SU-DHL-6 (cell line): Measurements from ENCODE around the gene DNASE1L2.

Experiments
- EZH2phosphoT487 ChIP-seq: fragments of 200-600 bp; sonication (generic), shearing (Covaris generic); conservative IDR thresholded peaks from 2 replicates; pipeline ENCODE4 v1.6.1; 2018; ENCODE audit warnings: mild to moderate bottlenecking, antibody characterized with exemption, low read length, moderate library complexity, mixed read lengths
- TF ChIP-seq, protein P1 (sequence below): fragments of 200-600 bp; sonication (generic); IDR thresholded peaks from one replicate; pipeline ENCODE4 v1.5.1; 2017; ENCODE audit warnings: antibody characterized with exemption, mild to moderate bottlenecking, low read length, moderate library complexity; ENCODE audit not compliant: insufficient read depth, poor library complexity, severe bottlenecking

DNA sequence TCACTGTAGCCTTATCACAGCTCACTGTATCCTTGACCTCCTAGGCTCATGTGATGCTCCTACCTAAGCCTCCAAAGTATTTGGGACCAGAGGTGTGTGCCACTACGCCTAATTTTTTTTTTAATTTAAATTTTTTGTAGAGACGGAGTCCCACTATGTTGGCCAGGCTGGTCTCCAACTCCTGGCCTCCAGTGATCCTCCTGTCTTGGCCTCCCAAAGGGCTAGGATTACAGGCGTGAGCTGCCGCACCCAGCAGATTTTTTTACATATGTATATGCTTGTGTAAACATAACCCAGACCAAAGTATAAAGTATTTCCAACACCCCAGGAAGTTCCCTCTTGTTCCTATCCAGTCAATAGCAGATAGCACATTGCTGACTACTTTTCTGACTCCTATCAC lies 19.9 kb upstream of the DNASE1L2 start:
- TF ChIP-seq, protein P1, sequence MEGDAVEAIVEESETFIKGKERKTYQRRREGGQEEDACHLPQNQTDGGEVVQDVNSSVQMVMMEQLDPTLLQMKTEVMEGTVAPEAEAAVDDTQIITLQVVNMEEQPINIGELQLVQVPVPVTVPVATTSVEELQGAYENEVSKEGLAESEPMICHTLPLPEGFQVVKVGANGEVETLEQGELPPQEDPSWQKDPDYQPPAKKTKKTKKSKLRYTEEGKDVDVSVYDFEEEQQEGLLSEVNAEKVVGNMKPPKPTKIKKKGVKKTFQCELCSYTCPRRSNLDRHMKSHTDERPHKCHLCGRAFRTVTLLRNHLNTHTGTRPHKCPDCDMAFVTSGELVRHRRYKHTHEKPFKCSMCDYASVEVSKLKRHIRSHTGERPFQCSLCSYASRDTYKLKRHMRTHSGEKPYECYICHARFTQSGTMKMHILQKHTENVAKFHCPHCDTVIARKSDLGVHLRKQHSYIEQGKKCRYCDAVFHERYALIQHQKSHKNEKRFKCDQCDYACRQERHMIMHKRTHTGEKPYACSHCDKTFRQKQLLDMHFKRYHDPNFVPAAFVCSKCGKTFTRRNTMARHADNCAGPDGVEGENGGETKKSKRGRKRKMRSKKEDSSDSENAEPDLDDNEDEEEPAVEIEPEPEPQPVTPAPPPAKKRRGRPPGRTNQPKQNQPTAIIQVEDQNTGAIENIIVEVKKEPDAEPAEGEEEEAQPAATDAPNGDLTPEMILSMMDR, result no peak
- no peak for TF ChIP-seq EZH2phosphoT487
